Natural killer cell treated with Interleukin-12 subunit alpha and Interleukin-12 subunit beta and Interleukin-15 and Interleukin-18, amount 100 ng/mL, for 72 hours (primary cell): ENCODE results near the gene GPC6. TPM values are rescaled to one million over a fixed set of nuclear protein-coding genes. Genes with fewer than 3 reads are reported as not detected.

Source experiments
- ATAC-seq, 2 donors: fragments of 150-1000 bp; cut with Tn5 transposase in 1 of 2; sonication (Bioruptor Pico), chemical (Tn5 transposase) in 1 of 2; 2 replicates each; pipeline ENCODE4 v1.10.0; 2021
- DNase-seq: peaks from one replicate; pipeline ENCODE4 v3.0.0; 2022; ENCODE audit warnings: low spot score
- H3K27ac Mint-ChIP-seq, 2 donors: 1 replicate in 1 of 2; 2 replicates in 1 of 2; pipeline ENCODE4 v1.8.0; 2022; ENCODE audit warnings: mixed read lengths in 2 of 2, mild to moderate bottlenecking in 1 of 2, moderate library complexity in 1 of 2
- H3K27me3 Mint-ChIP-seq, 2 donors: 1 replicate in 1 of 2; 2 replicates in 1 of 2; pipeline ENCODE4 v1.8.0; 2022; ENCODE audit warnings: mixed read lengths in 2 of 2
- H3K36me3 Mint-ChIP-seq: one replicate; pipeline ENCODE4 v1.8.0; 2022; ENCODE audit warnings: mixed read lengths
- H3K4me1 Mint-ChIP-seq, 2 donors: 1 replicate in 1 of 2; 2 replicates in 1 of 2; pipeline ENCODE4 v1.8.0; 2022; ENCODE audit warnings: low read depth in 2 of 2, mixed read lengths in 2 of 2, mild to moderate bottlenecking in 1 of 2
- H3K4me3 Mint-ChIP-seq: one replicate; pipeline ENCODE4 v1.8.0; 2022; ENCODE audit warnings: mixed read lengths
- H3K9me3 Mint-ChIP-seq: 2 replicates; pipeline ENCODE4 v1.8.0; 2022; ENCODE audit warnings: mixed read lengths
- total RNA-seq, 2 donors: library from RNA; stranded (reverse); gene quantifications; one replicate each; pipeline ENCODE4 v1.2.3, GENCODE V29; 2022

GPC6 gene
- total RNA-seq, 2 donors from 2014 or later, result not detected

GRCh38 chr13:93875547-93875946 lies 648.9 kb downstream of the GPC6 start:
- Mint-ChIP-seq H3K27ac (no peak overlapping the region), H3K27me3 (no peaks in the 10 kb centered on the region), H3K4me3 (no peak overlapping the region), H3K36me3 (peaks cover 6% of the 10 kb centered on the region), H3K4me1 (no peaks in the 10 kb centered on the region), H3K9me3 (peaks cover 14% of the 10 kb centered on the region)
- no peak for ATAC-seq
- no peak for DNase-seq

DNA sequence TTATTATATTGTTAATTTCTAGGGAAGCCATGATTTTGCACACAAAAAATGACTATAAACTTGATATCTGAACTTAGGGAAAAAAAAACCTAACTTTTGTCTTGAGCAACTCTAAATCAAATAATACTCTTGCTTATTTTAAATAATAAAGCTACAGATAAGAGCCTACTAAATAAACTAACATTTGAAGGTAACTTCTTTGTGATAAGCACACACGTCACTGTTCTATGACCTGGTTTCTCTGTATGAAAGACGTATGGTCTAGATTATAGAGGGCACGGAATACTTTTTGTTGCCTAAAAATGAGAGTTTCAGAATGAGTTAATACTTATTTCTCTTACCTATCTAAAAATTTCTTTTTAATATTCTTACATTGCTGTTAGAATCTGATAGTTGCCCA lies 649.6 kb downstream of the GPC6 start:
- Mint-ChIP-seq H3K36me3 (peaks cover 6% of the 10 kb centered on the region), H3K4me3 (no peak overlapping the region), H3K27me3 (no peaks in the 10 kb centered on the region), H3K4me1 (no peaks in the 10 kb centered on the region), H3K9me3 (peaks cover 14% of the 10 kb centered on the region), H3K27ac (no peak overlapping the region)
- no peak for ATAC-seq
- no peak for DNase-seq

- Mint-ChIP-seq H3K4me3 (no peak overlapping the region), H3K36me3 (peaks cover 6% of the 10 kb centered on the region), H3K27ac (no peak overlapping the region), H3K27me3 (no peaks in the 10 kb centered on the region), H3K9me3 (peaks cover 14% of the 10 kb centered on the region), H3K4me1 (no peaks in the 10 kb centered on the region)
- DNase-seq, result no peak
- ATAC-seq, result no peak
Measured at GRCh38 chr13:93878675-93879074, 652.1 kb downstream of the GPC6 start.

GRCh38 chr13:93881411-93881810 lies 654.8 kb downstream of the GPC6 start:
- Mint-ChIP-seq H3K27me3 (no peaks in the 10 kb centered on the region), H3K4me1 (no peaks in the 10 kb centered on the region), H3K4me3 (no peak overlapping the region), H3K36me3 (peaks cover 6% of the 10 kb centered on the region), H3K9me3 (peaks cover 12% of the 10 kb centered on the region), H3K27ac (no peak overlapping the region)
- DNase-seq (no peak), ATAC-seq (no peak)

DNA sequence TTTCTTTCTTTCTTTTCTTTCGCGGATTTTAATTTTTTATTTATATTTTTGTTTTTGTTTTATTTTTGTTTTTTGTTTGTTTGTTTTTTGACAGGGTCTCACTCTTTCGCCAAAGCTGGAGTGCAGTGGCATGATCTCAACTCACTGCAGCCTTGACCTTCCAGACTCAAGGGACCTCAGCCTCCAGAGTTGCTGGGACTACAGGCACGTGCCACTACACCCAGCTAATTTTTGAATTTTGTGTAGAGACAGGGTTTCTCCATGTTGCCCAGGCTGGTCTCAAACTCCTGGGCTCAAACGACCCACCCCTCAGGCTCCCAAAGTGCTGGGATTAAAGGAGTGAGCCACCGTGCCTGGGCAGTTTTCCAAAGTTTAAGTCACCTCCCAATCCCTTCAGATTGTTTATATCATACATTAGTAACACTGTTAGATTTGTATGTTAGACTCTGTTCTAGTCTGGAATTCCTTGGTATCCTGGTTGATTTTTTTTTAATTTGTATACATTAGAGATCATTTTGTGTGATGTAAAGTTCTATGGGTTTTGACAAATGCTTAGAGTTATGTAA lies 655.6 kb downstream of the GPC6 start:
- no peaks in the 10 kb centered on the region for H3K27me3 Mint-ChIP-seq

DNA sequence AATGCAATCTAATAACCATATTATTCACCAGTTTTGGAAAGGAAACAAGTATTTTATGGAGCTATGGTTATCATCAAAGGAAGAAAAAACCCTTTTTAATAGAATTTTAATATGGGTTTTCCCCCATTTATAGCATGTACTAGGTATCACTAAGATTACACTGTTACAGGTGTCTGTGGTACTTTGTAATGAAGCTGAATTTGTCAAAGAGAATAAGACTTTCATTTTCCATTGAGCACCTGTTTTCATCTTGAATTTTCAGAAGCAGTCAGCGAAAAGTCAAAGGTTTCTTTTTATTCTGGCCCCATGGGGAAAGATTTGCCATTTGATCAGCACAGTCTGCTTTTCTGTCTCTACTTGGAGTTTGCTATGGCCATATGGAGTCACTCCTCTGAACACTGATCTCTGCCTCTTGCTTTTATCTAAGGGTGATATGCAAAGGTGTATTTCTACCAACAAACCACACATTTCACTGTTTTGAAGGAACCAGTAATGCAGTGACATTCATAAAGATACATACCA lies 662.9 kb downstream of the GPC6 start:
- Mint-ChIP-seq H3K4me1 (no peaks in the 10 kb centered on the region), H3K9me3 (no peaks in the 10 kb centered on the region), H3K4me3 (no peak overlapping the region), H3K36me3 (no peaks in the 10 kb centered on the region), H3K27me3 (no peaks in the 10 kb centered on the region), H3K27ac (no peak overlapping the region)
- ATAC-seq, result no peak
- no peak for DNase-seq

More for the DNA sequence above, 655.6 kb downstream of the GPC6 start:
- no peak for ATAC-seq
- Mint-ChIP-seq H3K4me3 (no peak overlapping the region), H3K9me3 (peaks cover 12% of the 10 kb centered on the region), H3K36me3 (peaks cover 6% of the 10 kb centered on the region), H3K27ac (no peak overlapping the region), H3K4me1 (no peaks in the 10 kb centered on the region)
- no peak for DNase-seq

- Mint-ChIP-seq H3K9me3 (no peaks in the 10 kb centered on the region), H3K27ac (no peak overlapping the region)
- no peak for ATAC-seq
Measured at GRCh38 chr13:93899981-93900380, 673.4 kb downstream of the GPC6 start.

GRCh38 chr13:93900731-93901130 lies 674.1 kb downstream of the GPC6 start:
- Mint-ChIP-seq H3K9me3 (no peaks in the 10 kb centered on the region), H3K27me3 (no peaks in the 10 kb centered on the region), H3K4me1 (no peaks in the 10 kb centered on the region), H3K27ac (no peak overlapping the region), H3K36me3 (no peaks in the 10 kb centered on the region), H3K4me3 (no peak overlapping the region)
- DNase-seq (no peak), ATAC-seq (no peak)

More at GRCh38 chr13:93899981-93900380, 673.4 kb downstream of the GPC6 start:
- no peaks in the 10 kb centered on the region for H3K4me1 Mint-ChIP-seq
- no peak overlapping the region for H3K4me3 Mint-ChIP-seq
- H3K27me3 Mint-ChIP-seq, result no peaks in the 10 kb centered on the region
- no peak for DNase-seq
- no peaks in the 10 kb centered on the region for H3K36me3 Mint-ChIP-seq

- no peak overlapping the region for H3K27ac Mint-ChIP-seq
- no peak for DNase-seq
- no peaks in the 10 kb centered on the region for H3K4me1 Mint-ChIP-seq
- no peaks in the 10 kb centered on the region for H3K36me3 Mint-ChIP-seq
- no peak for ATAC-seq
- H3K27me3 Mint-ChIP-seq, result no peaks in the 10 kb centered on the region
- H3K4me3 Mint-ChIP-seq, result no peak overlapping the region
- no peaks in the 10 kb centered on the region for H3K9me3 Mint-ChIP-seq
Measured at GRCh38 chr13:93903909-93904308, 677.3 kb downstream of the GPC6 start.

DNA sequence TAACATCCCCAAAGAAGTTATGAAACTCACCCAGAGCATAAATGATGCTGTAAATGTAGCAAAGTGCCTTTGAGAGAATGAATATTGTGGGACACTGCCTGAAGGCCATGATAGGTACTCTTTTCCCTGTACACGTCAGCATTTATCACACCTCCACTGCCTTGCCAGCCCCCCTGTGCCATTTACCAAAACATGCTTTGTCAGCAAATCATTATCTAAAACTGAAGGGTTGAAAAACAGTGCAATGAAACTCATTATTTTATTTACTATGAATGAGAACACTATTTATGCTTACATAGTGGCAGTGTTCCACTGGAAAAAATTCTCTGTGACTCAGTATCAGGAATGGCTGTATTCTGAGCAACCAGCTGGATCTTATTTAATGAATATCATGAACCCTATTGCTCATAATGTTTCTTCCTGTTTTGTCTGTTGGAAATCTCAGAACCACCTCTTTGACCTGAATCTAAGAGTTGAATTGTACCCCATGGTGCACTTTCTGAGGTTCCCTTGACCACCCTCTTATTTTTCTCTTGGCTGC lies 688.7 kb downstream of the GPC6 start:
- ATAC-seq (no peak), DNase-seq (no peak)
- H3K27me3 Mint-ChIP-seq, result peaks cover 0 to 8% of the 10 kb centered on the region in 2 donors
- no peaks in the 10 kb centered on the region for H3K36me3 Mint-ChIP-seq
- peaks cover 9% of the 10 kb centered on the region for H3K9me3 Mint-ChIP-seq
- H3K4me3 Mint-ChIP-seq, result no peak overlapping the region
- no peak overlapping the region for H3K27ac Mint-ChIP-seq
- H3K4me1 Mint-ChIP-seq, result no peaks in the 10 kb centered on the region

- DNase-seq (no peak), ATAC-seq (no peak)
- H3K36me3 Mint-ChIP-seq, result no peaks in the 10 kb centered on the region
- peaks cover 10% of the 10 kb centered on the region for H3K9me3 Mint-ChIP-seq
- H3K27ac Mint-ChIP-seq, result no peak overlapping the region
- H3K4me1 Mint-ChIP-seq, result no peaks in the 10 kb centered on the region
- peaks cover 0 to 13% of the 10 kb centered on the region in 2 donors for H3K27me3 Mint-ChIP-seq
- H3K4me3 Mint-ChIP-seq, result no peak overlapping the region
Measured at GRCh38 chr13:93922063-93922855, 695.7 kb downstream of the GPC6 start.

GRCh38 chr13:93925990-93926389 lies 699.4 kb downstream of the GPC6 start:
- H3K4me3 Mint-ChIP-seq, result no peak overlapping the region
- H3K36me3 Mint-ChIP-seq, result no peaks in the 10 kb centered on the region
- no peaks in the 10 kb centered on the region for H3K9me3 Mint-ChIP-seq
- DNase-seq (no peak), ATAC-seq (no peak)
- H3K27me3 Mint-ChIP-seq, result no peaks in the 10 kb centered on the region
- H3K27ac Mint-ChIP-seq, result no peak overlapping the region
- no peaks in the 10 kb centered on the region for H3K4me1 Mint-ChIP-seq

GRCh38 chr13:93926425-93926824 lies 699.8 kb downstream of the GPC6 start:
- ATAC-seq, result no peak
- no peaks in the 10 kb centered on the region for H3K9me3 Mint-ChIP-seq
- no peak overlapping the region for H3K27ac Mint-ChIP-seq

DNA sequence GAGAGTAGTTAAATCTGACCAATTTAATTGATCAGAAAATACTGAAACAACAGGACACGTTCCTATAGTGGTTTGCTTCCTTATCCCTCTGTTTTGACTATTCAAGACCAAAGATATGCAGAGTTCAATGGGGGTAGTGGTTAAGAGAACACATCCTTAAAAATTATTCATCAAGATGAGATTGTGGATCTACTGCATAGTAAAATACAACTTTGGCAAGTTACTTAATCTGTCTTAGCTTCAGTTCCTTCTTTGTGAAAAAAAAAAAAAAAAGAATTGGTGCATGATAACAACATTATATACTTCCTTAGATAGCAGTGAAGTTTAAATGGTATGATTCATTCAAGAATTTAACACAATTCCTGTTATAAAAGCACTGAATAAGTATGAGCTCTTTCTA lies 700.8 kb downstream of the GPC6 start:
- Mint-ChIP-seq H3K9me3 (no peaks in the 10 kb centered on the region), H3K4me1 (no peaks in the 10 kb centered on the region), H3K27me3 (no peaks in the 10 kb centered on the region), H3K27ac (no peak overlapping the region), H3K4me3 (no peak overlapping the region), H3K36me3 (no peaks in the 10 kb centered on the region)
- ATAC-seq (no peak), DNase-seq (no peak)

More at GRCh38 chr13:93926425-93926824, 699.8 kb downstream of the GPC6 start:
- Mint-ChIP-seq H3K27me3 (no peaks in the 10 kb centered on the region), H3K4me1 (no peaks in the 10 kb centered on the region), H3K4me3 (no peak overlapping the region), H3K36me3 (no peaks in the 10 kb centered on the region)
- DNase-seq, result no peak
